ENCODE results near the gene SMIM11. TPM values are rescaled to one million over a fixed set of nuclear protein-coding genes. Genes with fewer than 3 reads are reported as not detected.

Gene SMIM11
- total RNA-seq, 1 donor from 2014 or later = 19.7 TPM

DNA sequence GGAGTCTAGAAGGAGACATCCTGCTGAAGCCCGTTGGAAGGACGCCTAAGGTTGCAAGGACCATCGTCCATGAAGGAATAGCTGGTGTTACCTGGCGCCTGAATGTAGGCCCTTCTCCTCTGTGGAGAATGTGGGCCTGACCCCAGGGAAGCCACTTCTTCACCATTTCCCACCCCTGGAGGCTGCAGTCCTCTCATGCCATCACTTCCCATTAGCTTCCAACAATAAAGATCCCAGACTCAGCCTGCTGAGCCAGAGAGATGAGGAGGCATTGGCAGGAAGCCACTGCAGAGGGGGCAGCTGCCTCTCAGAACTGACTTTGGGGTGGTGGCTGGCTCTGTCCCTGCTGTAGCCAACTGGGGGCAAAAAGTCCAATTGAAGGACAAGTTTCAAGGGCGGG, 32.8 kb upstream of the SMIM11 start:
- TF ChIP-seq CTCF (IDR thresholded peaks at IDR 0.05) = no peak
- no peaks in the 10 kb centered on the region for H3K36me3 ChIP-seq
- no peak overlapping the region for H3K4me3 ChIP-seq
- no peaks in the 10 kb centered on the region for H3K9me3 ChIP-seq
- H3K27me3 ChIP-seq (ENCODE audit: low read depth) = no peaks in the 10 kb centered on the region
- ATAC-seq (no peak), DNase-seq (no peak)
- peaks cover under 1% of the 10 kb centered on the region for H3K4me1 ChIP-seq
- no peak overlapping the region for H3K27ac ChIP-seq
- intact Hi-C loops (cut with DNase I) = no loop called here

DNA sequence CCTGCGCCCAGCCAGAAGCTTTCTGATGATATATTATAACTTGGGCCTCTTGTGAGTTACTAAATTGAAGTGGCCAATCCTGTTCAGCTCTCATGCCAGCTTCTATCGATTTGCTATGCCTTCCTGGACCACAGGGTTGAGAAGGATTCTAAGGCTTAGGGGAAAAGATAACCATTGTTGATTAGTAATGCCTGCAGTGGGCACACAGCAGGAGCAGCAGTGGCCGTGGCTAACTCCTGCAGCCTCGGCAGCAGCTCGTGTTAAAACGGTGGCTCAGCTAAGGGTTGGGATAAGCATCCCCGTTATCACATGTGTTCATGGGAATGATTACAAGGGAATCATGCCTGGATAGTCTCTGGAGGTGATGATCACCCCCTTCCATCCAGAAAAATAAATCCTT, 32.0 kb upstream of the SMIM11 start:
- TF ChIP-seq CTCF (IDR thresholded peaks at IDR 0.05) = no peak
- Histone ChIP-seq H3K4me1 (peaks cover 8% of the 10 kb centered on the region), H3K4me3 (no peak overlapping the region), H3K36me3 (no peaks in the 10 kb centered on the region), H3K27me3 (ENCODE audit: low read depth) (no peaks in the 10 kb centered on the region), H3K27ac (no peak overlapping the region), H3K9me3 (no peaks in the 10 kb centered on the region)
- DNase-seq = no peak
- intact Hi-C loops (cut with DNase I) = no loop called here
- no peak for ATAC-seq

GRCh38 chr21:34343838-34344381, 31.4 kb upstream of the SMIM11 start:
- Histone ChIP-seq H3K9me3 (no peaks in the 10 kb centered on the region), H3K36me3 (no peaks in the 10 kb centered on the region), H3K4me1 (peaks cover 8% of the 10 kb centered on the region), H3K4me3 (no peak overlapping the region), H3K27ac (no peak overlapping the region), H3K27me3 (ENCODE audit: low read depth) (no peaks in the 10 kb centered on the region)
- intact Hi-C loops (cut with DNase I) = no loop called here
- TF ChIP-seq CTCF (IDR thresholded peaks at IDR 0.05) = no peak
- ATAC-seq = no peak
- DNase-seq = no peak

DNA sequence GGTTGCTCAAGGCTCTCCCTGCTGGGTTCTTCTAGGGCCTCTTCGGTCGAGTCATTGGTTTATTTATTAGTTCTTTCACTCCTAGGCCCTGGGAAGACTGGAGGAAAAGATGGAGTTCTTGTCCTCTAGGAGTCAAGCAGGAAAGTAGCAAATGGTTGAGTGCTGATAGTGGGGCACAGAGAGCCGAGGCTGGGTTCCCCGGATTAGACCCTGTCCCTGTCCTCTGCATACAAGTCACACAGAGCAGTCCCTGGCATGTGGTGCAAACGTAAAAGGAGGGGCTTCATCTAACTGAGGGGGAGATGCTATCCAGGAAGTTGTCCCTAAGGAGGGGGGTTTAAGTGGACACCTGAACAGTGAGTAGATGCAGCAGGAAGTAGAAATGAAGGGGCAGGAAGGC, 30.7 kb upstream of the SMIM11 start:
- H3K4me3 ChIP-seq = no peak overlapping the region
- peaks cover 8% of the 10 kb centered on the region for H3K4me1 ChIP-seq
- intact Hi-C loops (cut with DNase I) = no loop called here
- no peaks in the 10 kb centered on the region for H3K9me3 ChIP-seq
- no peaks in the 10 kb centered on the region for H3K36me3 ChIP-seq
- DNase-seq (no peak), ATAC-seq (no peak)
- no peak for TF ChIP-seq CTCF (IDR thresholded peaks at IDR 0.05)
- H3K27ac ChIP-seq = no peak overlapping the region
- no peaks in the 10 kb centered on the region for H3K27me3 ChIP-seq (ENCODE audit: low read depth)

GRCh38 chr21:34345091-34345871, 30.0 kb upstream of the SMIM11 start:
- Histone ChIP-seq H3K36me3 (no peaks in the 10 kb centered on the region), H3K9me3 (no peaks in the 10 kb centered on the region), H3K27me3 (ENCODE audit: low read depth) (no peaks in the 10 kb centered on the region), H3K27ac (peak overlapping the region; percentile 63), H3K4me3 (peak overlapping the region; percentile 9), H3K4me1 (peaks cover 8% of the 10 kb centered on the region)
- DNase-seq = no peak
- no peak for TF ChIP-seq CTCF (IDR thresholded peaks at IDR 0.05)
- intact Hi-C loops (cut with DNase I) = loop anchor here (5.0 kb wide), 1 partner anchor 423 kb away; no protein-coding TSS in a partner anchor
- peak in 1 of 2 donors; percentile 67 for ATAC-seq

All from lower lobe of right lung (tissue), 2 donors.